ENCODE data around the gene BLZF1.
"Not testable (repeated sequence)": the region's sequence is repeated elsewhere in the genome, so short reads cannot be mapped to it uniquely, and the experiment has no call there.

The BLZF1 gene, protein sequence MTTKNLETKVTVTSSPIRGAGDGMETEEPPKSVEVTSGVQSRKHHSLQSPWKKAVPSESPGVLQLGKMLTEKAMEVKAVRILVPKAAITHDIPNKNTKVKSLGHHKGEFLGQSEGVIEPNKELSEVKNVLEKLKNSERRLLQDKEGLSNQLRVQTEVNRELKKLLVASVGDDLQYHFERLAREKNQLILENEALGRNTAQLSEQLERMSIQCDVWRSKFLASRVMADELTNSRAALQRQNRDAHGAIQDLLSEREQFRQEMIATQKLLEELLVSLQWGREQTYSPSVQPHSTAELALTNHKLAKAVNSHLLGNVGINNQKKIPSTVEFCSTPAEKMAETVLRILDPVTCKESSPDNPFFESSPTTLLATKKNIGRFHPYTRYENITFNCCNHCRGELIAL

GRCh38 chr1:169367686-169368405 is at the start of gene BLZF1, which contains the start of gene NME7:
TSS of gene BLZF1 (plus strand) at chr1:169368195. CDS start at chr1:169369523, 1,328 bp downstream.
TSS of gene NME7 (minus strand) at chr1:169367797. CDS start at chr1:169367710, 87 bp downstream.
- DNase-seq: peak; percentile 93

- no peak for DNase-seq
Measured at GRCh38 chr1:169318536-169319244, 49.3 kb upstream of the BLZF1 start.

- no peak for DNase-seq
Measured at GRCh38 chr1:169321539-169321938, 46.5 kb upstream of the BLZF1 start.

DNA sequence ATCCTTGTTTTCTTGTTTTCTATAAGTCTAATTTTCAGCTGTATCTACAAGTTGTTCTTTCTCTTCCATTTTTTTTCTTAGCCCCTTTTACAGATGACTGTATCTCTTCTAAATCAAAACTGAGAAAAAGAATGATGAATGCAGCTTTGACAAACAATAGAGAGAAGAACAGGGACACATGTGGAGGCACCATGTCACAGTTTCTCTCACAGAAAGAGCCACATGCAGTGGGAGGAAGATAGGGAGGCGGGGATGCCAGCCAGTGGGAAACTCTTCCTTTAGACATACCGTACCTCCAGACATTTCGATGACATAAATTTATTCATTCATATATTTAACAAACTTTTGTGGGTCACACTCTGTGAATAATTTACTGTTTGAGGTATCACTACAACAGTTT is 45.9 kb upstream of the BLZF1 start:
- no peak for DNase-seq

DNA sequence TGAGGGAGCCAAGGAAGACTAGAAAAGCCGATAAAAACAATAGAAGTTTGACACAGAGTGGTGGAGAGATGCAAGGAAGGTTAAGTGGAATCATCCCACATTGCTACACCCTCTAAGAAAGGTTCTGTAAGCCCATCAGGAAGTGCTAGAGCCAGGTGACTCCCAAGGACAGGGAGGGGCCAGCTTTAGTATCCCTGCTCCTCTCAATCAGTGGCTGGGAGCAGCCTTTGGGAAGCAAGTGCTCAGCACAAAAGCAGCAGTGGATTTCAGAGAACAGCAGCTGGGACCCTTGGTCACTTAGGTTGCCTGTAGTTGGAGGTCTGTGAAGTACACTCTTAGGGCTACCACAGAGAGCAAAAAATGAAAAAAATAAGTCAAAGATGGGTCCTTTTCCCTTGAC is 42.9 kb upstream of the BLZF1 start:
- DNase-seq: no peak

GRCh38 chr1:169326261-169326955 is 41.6 kb upstream of the BLZF1 start:
- no peak for DNase-seq

DNA sequence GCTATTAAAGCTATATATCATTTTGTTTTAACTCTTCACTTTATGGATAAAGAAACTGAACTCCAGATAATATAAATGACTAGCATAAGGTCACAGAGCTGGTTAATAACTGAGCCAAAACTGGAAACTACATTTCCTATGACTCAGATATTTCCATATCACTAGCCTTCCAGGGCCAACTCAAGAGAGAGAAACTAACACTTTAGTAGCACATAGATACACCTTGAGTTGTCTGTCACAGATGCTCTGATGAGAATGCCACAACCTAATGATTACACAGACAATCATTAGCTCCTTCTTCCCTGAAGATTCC is 41.1 kb upstream of the BLZF1 start:
- DNase-seq: no peak

- no peak for DNase-seq
Measured at GRCh38 chr1:169327875-169328274, 40.1 kb upstream of the BLZF1 start.

DNA sequence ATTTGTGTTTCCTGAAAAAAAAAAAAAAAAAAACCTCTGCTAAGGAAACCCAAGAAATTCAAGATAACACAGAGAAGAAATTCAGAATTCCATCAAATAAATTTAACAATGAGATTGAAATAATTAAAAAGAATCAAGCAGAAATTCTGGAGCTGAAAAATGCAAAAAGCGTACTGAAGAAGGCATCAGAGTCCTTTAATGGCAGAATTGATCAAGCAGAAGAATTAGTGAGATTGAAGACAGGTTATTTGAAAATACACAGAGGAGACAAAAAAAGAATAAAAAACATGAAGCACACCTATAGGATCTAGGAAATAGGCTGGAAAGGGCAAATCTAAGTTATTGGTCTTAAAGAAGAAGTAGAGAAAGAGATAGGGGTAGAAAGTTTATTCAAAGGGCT is 38.6 kb upstream of the BLZF1 start:
- no peak for DNase-seq

DNA sequence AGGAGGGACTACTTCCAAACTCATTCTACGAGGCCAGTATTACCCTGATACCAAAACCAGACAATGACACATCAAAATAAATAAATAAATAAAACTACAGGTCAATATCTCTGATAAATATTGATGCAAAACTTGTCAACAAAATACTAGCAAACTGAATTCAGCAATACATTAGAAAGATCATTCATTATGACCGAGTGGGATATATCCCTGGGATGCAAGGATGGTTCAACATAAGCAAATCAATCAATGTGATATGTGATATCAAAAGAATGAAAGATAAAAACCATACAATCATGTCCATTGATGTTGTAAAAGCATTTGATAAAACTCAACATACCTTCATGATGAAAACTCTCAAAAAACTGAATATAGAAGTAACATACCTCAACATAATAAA is 37.1 kb upstream of the BLZF1 start:
- no peak for DNase-seq

- not testable (repeated sequence) for DNase-seq
Measured at GRCh38 chr1:169334727-169335126, 33.3 kb upstream of the BLZF1 start.

DNA sequence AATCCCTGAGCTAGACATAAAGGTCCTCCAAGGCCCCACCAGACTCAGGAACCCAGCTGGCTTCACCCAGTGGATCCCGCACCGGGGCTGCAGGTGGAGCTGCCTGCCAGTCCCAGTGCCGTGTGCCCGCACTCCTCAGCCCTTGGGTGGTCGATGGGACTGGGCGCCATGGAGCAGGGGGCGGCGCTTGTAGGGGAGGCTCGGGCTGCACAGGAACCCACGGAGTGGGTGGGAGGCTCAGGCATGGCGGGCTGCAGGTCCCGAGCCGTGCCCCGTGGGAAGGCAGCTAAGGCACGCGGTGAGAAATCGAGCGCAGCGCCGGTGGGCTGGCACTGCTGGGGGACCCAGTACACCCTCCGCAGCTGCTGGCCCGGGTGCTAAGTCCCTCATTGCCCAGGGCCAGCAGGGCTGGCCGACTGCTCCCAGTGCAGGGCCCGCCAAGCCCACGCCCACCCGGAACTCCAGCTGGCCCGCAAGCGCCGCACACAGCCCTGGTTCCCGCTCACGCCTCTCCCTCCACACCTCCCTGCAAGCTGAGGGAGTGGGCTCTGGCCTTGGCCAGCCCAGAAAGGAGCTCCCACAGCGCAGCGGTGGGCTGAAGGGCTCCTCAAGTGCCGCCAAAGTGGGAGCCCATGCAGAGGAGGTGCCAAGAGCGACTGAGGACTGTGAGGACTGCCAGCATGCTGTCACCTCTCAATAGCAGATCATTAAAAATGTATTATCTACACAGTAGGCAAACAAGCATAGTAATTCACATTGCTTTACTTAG is 30.9 kb upstream of the BLZF1 start:
- not testable (repeated sequence) for DNase-seq

DNA sequence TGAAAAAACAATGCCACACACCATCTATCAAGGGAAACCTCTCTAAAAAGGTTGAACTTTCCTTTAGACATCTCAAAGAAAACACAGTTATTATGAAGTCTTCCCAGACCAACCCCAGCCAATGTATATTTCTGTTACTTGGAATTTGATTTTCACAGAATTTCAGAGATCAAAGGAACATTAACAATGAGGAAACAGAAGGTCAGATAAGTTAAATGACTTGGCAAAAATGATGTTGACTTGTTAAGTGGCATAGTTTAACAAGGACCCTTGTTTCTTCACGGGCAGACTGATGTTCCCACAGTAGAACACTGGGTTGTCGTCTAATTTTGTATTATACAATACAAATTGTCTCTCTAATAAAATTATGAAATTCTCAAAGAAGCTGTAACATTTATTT is 29.4 kb upstream of the BLZF1 start:
- no peak for DNase-seq

- no peak for DNase-seq
Measured at GRCh38 chr1:169339773-169340172, 28.2 kb upstream of the BLZF1 start.

DNA sequence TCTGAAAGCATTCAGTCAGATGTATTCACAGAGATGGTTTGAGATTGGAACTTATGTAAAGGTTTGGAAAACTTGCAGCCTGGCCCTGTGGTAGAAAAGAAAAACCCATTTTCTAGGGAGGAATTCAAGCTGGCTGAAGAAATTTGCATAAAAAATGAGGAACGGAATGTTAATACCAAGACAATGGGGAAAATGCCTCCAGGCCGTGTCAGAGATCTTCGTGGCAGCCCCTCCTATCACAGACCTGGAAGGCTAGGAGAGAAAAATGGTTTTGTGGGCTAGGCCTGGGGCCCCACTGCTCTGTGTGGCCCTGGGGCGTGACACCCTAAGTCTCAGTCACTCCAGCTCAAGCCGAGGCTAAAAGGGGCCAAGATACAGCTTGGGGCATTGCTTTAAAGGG is 27.1 kb upstream of the BLZF1 start:
- DNase-seq: no peak

DNA sequence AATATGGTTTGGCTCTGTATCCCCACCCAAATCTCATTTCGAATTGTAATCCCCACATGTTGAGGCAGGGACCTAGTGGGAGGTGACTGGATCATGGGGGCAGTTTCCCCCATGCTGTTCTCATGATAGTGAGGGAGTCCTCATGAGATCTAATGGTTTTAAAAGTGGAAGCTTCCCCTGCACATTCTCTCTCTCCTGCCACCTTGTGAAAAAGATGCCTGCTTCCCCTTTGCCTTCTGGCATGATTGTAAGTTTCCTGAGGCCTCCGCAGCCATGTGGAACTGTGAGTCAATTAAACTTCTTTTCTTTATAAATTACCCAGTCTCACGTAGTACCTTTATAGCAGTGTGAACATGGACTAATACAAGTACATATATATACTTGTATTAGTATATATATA is 25.9 kb upstream of the BLZF1 start:
- not testable (repeated sequence) for DNase-seq

DNA sequence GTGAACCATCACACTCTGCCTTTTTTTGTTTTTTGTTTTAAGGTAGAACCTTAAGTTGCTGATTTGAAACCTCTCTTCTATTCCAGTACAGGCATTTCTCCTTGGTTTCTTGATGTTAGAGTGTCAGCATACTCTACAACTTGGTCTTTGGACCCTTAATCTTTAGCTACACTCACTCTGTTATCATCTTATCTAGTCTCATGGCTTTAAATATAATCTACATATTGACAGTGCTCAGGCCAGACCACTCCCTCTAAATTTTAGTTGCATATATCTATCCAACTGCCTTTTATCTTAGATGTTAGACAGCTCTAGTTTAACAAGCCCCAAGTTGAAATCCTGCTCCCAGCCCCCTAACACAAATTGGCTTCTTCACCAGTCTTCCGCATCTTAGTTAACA is 22.5 kb upstream of the BLZF1 start:
- DNase-seq: no peak

DNA sequence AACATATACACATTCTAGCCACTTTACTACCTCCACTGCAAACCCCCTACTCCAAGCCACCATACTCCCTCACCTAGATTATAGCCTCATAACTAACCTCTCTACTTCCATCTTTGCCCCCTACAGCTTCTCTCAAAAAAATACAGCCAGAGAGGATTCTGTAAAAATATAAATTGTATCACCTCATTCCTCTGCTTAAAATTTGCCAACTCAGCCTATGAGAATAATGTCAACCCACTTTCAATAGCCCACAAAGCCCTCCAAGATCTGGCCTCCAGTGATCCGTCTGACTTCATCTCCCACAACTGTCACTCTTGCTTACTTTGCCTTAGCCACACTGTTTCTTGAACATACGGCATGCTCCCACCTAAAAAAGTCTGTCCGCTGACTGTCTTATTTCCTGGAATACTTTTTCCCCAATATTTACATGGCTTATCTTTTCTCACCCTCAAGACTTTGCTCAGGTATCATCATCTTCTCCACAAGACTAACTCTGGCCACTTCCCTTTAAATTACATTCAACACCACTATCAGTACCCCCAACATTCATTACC is 21.9 kb upstream of the BLZF1 start:
- DNase-seq: no peak

DNA sequence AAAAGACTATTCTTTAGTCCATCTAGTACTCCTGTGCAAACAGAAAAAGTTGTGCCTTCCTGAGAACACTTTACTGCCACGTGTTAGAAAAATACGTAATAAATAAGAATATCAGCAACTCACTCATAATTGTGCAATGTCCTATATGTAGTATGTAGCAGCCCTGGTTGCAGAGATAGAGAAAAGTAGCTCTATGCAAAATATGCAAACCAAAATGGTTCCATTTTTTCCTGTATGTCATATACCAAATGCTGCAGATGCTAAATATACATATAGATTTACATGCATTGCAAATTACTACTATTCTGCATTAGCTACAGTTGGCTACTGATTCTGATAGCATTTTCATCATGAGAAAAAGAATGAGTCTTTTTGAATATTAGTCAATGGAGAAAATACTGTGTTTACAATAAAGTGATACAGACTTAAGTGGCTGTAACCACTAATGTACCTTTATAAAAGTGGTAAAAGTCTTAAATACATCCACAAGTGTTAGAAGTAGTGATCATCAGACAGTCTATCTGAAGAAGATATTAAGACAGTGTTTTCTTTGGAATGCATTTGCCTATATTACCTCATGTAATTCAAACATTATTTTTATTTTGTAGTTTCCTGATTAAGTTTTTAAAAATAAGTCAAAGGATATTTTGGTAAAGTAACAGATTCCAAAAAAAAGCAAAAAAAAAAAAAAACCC is 20.2 kb upstream of the BLZF1 start:
- DNase-seq: no peak

GRCh38 chr1:169348383-169349036 is 19.5 kb upstream of the BLZF1 start:
- DNase-seq: peak; percentile 47

DNA sequence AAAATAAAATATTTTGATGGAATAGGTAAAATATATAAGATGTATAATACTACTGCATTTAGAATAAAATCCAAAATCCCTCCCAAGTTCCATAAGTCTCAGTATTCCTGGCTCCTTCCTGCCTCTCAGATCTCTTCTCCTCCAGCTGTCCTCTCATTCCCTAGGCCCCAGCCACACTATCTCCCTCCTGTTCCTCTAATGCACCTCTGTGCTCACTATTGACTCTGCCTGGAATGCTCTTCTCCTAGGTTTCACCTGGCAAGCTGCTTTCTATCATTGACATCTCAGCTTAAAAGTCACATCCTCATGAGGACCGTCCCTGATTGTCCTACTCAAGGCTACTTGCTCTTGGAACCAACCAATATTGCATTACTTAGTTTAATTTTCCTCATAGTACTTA is 7.6 kb upstream of the BLZF1 start:
- no peak for DNase-seq
